GM12878 (cell line): ENCODE data around the gene KCNK1. TPM values are rescaled to one million over a fixed set of nuclear protein-coding genes. Genes with fewer than 3 reads are reported as not detected.
A peak's percentile ranks its signal among the peaks of the same experiment; 100 is the strongest.

Source experiments
- ATAC-seq: fragments of 200-7000 bp; cut with Tn5 transposase; 3 replicates; pipeline ENCODE4 v1.9.1; 2020; ENCODE audit warnings: mild to moderate bottlenecking, moderate library complexity
- BruUV-seq: library from RNA; stranded (reverse); fragments of 400-500 nt; replicated peaks from 2 replicates; lab custom pipeline; 2021; lab: Mats Ljungman, UMichigan
- CTCF ChIA-PET: fragments of 300-600 bp; sonication (Branson Sonifier 250); formaldehyde crosslinking; extraction: SDS; loops from one replicate; lab custom pipeline; 2021; ENCODE audit warnings: inconsistent platforms; lab: Yijun Ruan, JAX
- POLR2A ChIA-PET: fragments of 350-600 bp; formaldehyde crosslinking; extraction: SDS; loops from one replicate; lab custom pipeline; 2021; ENCODE audit warnings: inconsistent platforms; lab: Charles Lee
- RAD21 ChIA-PET: fragments of 300-600 bp; sonication (Branson Sonifier 250); formaldehyde crosslinking; loops from one replicate; lab custom pipeline; 2023; ENCODE audit warnings: antibody characterized with exemption; ENCODE audit not compliant: unreplicated experiment; lab: Charles Lee
- SMC1A ChIA-PET: fragments of 300-600 bp; sonication (Branson Sonifier 250); formaldehyde crosslinking; loops from one replicate; lab custom pipeline; 2023; ENCODE audit not compliant: unreplicated experiment, uncharacterized antibody; lab: Charles Lee
- DNase-seq: peaks from one replicate; pipeline ENCODE4 v3.0.0-alpha.2; 2011; ENCODE audit warnings: low read depth, low spot score
- FAIRE-seq: peaks from 3 replicates; lab custom pipeline; 2011; peaks lifted over from hg19 to GRCh38; lab: Jason Lieb, UNC
- H2AFZ ChIP-seq: 2 replicates; pipeline ENCODE4 v1.6.0; 2011; ENCODE audit warnings: low read depth, low read length, control low read depth; ENCODE audit not compliant: control insufficient read depth
- H3K27ac ChIP-seq: 2 replicates; pipeline ENCODE4 v1.5.1; 2011; ENCODE audit warnings: control low read depth; ENCODE audit not compliant: control insufficient read depth, insufficient read depth
- H3K27me3 ChIP-seq, 2 experiments: replicated peaks in 1 of 2; 2 replicates each; pipeline versions ENCODE4 v1.6.0 to v1.6.1; 2011; ENCODE audit warnings: low read length in 1 of 2; ENCODE audit not compliant: control insufficient read depth in 2 of 2, insufficient read depth in 2 of 2
- H3K36me3 ChIP-seq, 2 experiments: 2 replicates each; pipeline ENCODE4 v1.5.1; 2011; ENCODE audit warnings: low read length in 1 of 2; ENCODE audit not compliant: control insufficient read depth in 2 of 2, insufficient read depth in 2 of 2
- H3K4me1 ChIP-seq: 2 replicates; pipeline ENCODE4 v1.6.1; 2011; ENCODE audit warnings: mild to moderate bottlenecking, low read length, moderate library complexity, mixed read lengths; ENCODE audit not compliant: control insufficient read depth, insufficient read depth
- H3K4me2 ChIP-seq: 2 replicates; pipeline ENCODE4 v1.6.0; 2011; ENCODE audit warnings: control low read depth; ENCODE audit not compliant: control insufficient read depth, insufficient read depth
- H3K4me3 ChIP-seq: fragments of 200-600 bp; sonication (generic); 2 replicates; pipeline ENCODE4 v1.5.1; 2016
- H3K79me2 ChIP-seq: 2 replicates; pipeline ENCODE4 v1.6.0; 2011; ENCODE audit warnings: low read length; ENCODE audit not compliant: control insufficient read depth, insufficient read depth
- H3K9ac ChIP-seq: 2 replicates; pipeline ENCODE4 v1.8.0; 2011; ENCODE audit warnings: low read length, control low read depth, mixed read lengths; ENCODE audit not compliant: control insufficient read depth, insufficient read depth
- H3K9me3 ChIP-seq: replicated peaks from 3 replicates; pipeline ENCODE4 v1.5.1; 2011; ENCODE audit warnings: mild to moderate bottlenecking, low read length; ENCODE audit not compliant: control insufficient read depth, insufficient read depth
- H4K20me1 ChIP-seq: 2 replicates; pipeline ENCODE4 v1.6.0; 2011; ENCODE audit not compliant: control insufficient read depth, insufficient read depth
- CEBPB ChIP-seq, 2 experiments: fragments of 150-350 bp in 1 of 2; IDR thresholded peaks; 2 replicates each; pipeline ENCODE4 v1.6.1; 2012 to 2014; ENCODE audit warnings: low read depth in 2 of 2, low read length in 2 of 2, borderline replicate concordance in 1 of 2, inconsistent platforms in 1 of 2
- ELK1 ChIP-seq: IDR thresholded peaks from 2 replicates; pipeline ENCODE4 v1.6.1; 2012; ENCODE audit warnings: low read depth, low read length, improper control_type of control experiment
- NFYB ChIP-seq: IDR thresholded peaks from 2 replicates; pipeline ENCODE4 v1.6.1; 2011; ENCODE audit warnings: low read depth, mild to moderate bottlenecking, low read length, improper control_type of control experiment, moderate library complexity; ENCODE audit not compliant: insufficient read depth
- WGBS: methylation state at CpG from one replicate; pipeline ENCODE4 v1.1.6; 2016; ENCODE audit warnings: low lambda C conversion rate; ENCODE audit not compliant: insufficient replicate concordance, insufficient coverage; ENCODE audit errors: missing lambda C conversion rate; 5-methylcytosine and 5-hydroxymethylcytosine counted together
- in situ Hi-C: fragments of 300-500 bp; cut with MboI; formaldehyde crosslinking; loops from 9 replicates; pipeline ENCODE4 v1.14.3; 2018; ENCODE audit warnings: mixed read lengths
- intact Hi-C: fragments of 100-400 bp; cut with micrococcal nuclease; formaldehyde crosslinking; loops from one replicate; pipeline ENCODE4 v1.14.2; 2022; ENCODE audit not compliant: unreplicated experiment
- polyA plus RNA-seq, 11 experiments: library from polyadenylated mRNA; depleted of rRNA in 4 of 11; unstranded in 6 of 11; stranded (reverse) in 5 of 11; fragments of >200 nt; fragmentation: Nextera tagmentation in 4 of 11; fragmentation: Illumina TruSeq in 1 of 11; extraction: Ambion mirVana in 4 of 11; extraction: Trizol in 1 of 11; gene quantifications; 1 replicate in 1 of 11; 2 replicates in 10 of 11; pipeline versions ENCODE4 v1.2.1 to v1.2.3, GENCODE V29; 2011 to 2016; ENCODE audit warnings: inconsistent platforms in 2 of 11, missing spikeins in 2 of 11, low read depth in 1 of 11
- total RNA-seq, 4 experiments: library from RNA; depleted of rRNA in 3 of 4; stranded (reverse); fragments of >200 nt in 3 of 4; fragmentation: Illumina TruSeq in 1 of 4; extraction: Trizol in 1 of 4; gene quantifications; 2 replicates each; pipeline versions ENCODE4 v1.2.1 to v1.2.3, GENCODE V29; 2013 to 2021
- TF ChIP-seq, protein P1 (sequence below): fragments of 450-650 bp; IDR thresholded peaks from 2 replicates; pipeline ENCODE4 v1.6.1; 2016; ENCODE audit warnings: mild to moderate bottlenecking

The KCNK1 gene
- total and polyA plus RNA-seq, 10 of the 15 experiments (the other 5 are each of a cell fraction or from before 2014, with no cell fraction given), result 9.4 to 27.6 (median 15.1) TPM

- no peak for DNase-seq
- Histone ChIP-seq H3K4me1 (peaks cover 19% of the 10 kb centered on the region), H3K36me3 (peaks cover 0 to 4% of the 10 kb centered on the region in 2 experiments; a peak in 3 of 4 replicates), H2AFZ (no peak overlapping the region), H3K27ac (peak overlapping the region; percentile 1), H3K27me3 (no peaks in the 10 kb centered on the region), H3K4me3 (no peak overlapping the region), H3K79me2 (no peaks in the 10 kb centered on the region), H3K4me2 (0 out of 2 replicates have a peak overlapping the region, but pooled peaks have one; percentile 12)
- BruUV-seq, result no TSS peak
- CTCF ChIA-PET, result interaction anchor here (0.8 to 2.8 kb wide), 4 partner anchors 16 to 77 kb away, joined by 3 to 14 read pairs (median 4); no protein-coding TSS in a partner anchor
- WGBS, result 33% methylated on average over 2 of the region's 2 CpGs
- no peak for FAIRE-seq
- SMC1A ChIA-PET, result interaction anchor here (0.7 to 3.2 kb wide), 12 partner anchors 12 to 234 kb away, joined by 3 to 39 read pairs (median 8); partner anchors contain the start of gene KCNK1
- RAD21 ChIA-PET, result interaction anchor here (0.6 to 4.8 kb wide), 7 partner anchors 11 to 214 kb away, joined by 3 to 69 read pairs (median 11); partner anchors contain the start of gene KCNK1
- in situ Hi-C loops, result no loop called here
- POLR2A ChIA-PET, result interaction anchor here (0.7 to 3.6 kb wide), 7 partner anchors 16 to 78 kb away, joined by 3 to 13 read pairs (median 6); partner anchors contain the start of gene KCNK1
- TF ChIP-seq NFYB, result 0 out of 2 replicates have a peak, but pooled peaks have one; percentile 14
- no peak for TF ChIP-seq CEBPB (IDR thresholded peaks at IDR 0.05; ENCODE audit: borderline replicate concordance in 1 of 2, low read depth in 2 of 2, low read length in 2 of 2)
- TF ChIP-seq, protein P1, sequence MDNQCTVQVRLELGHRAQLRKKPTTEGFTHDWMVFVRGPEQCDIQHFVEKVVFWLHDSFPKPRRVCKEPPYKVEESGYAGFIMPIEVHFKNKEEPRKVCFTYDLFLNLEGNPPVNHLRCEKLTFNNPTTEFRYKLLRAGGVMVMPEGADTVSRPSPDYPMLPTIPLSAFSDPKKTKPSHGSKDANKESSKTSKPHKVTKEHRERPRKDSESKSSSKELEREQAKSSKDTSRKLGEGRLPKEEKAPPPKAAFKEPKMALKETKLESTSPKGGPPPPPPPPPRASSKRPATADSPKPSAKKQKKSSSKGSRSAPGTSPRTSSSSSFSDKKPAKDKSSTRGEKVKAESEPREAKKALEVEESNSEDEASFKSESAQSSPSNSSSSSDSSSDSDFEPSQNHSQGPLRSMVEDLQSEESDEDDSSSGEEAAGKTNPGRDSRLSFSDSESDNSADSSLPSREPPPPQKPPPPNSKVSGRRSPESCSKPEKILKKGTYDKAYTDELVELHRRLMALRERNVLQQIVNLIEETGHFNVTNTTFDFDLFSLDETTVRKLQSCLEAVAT, result no peak
- no peak for TF ChIP-seq ELK1
- TF ChIP-seq, all 136 proteins: peak for 1
- no peak overlapping the region for H3K9ac ChIP-seq
- ATAC-seq, result peak; percentile 51
- intact Hi-C loops, result loop anchor here (1.0 kb wide), 1 partner anchor 216 kb away; no protein-coding TSS in a partner anchor
- no peaks in the 10 kb centered on the region for H4K20me1 ChIP-seq
- H3K9me3 ChIP-seq, result peaks cover 3% of the 10 kb centered on the region; the same call in 2 of the 3 replicates
Measured at GRCh38 chr1:233675446-233675845, 61.5 kb downstream of the KCNK1 start.
